HepG2 (cell line): ENCODE results near the gene FAM114A1. TPM values are rescaled to one million over a fixed set of nuclear protein-coding genes. Genes with fewer than 3 reads are reported as not detected.

Experiments
- ATF7 ChIP-seq, 2 experiments: fragments of 450-650 bp in 1 of 2; sonication (generic) in 1 of 2; formaldehyde crosslinking in 1 of 2; IDR thresholded peaks; 2 replicates each; pipeline versions ENCODE4 v1.4.0 to v1.6.1; 2016 to 2020; ENCODE audit warnings: antibody characterized with exemption in 1 of 2, mild to moderate bottlenecking in 1 of 2, missing genetic modification reagents in 1 of 2
- GTF3A ChIP-seq: sonication (generic); formaldehyde crosslinking; conservative IDR thresholded peaks from 2 replicates; pipeline ENCODE4 v1.4.0; 2020; ENCODE audit warnings: mild to moderate bottlenecking, missing genetic modification reagents
- HDAC1 ChIP-seq: sonication (generic); formaldehyde crosslinking; IDR thresholded peaks from 2 replicates; pipeline ENCODE4 v1.5.1; 2020; ENCODE audit warnings: mild to moderate bottlenecking, missing genetic modification reagents
- HOXA3 ChIP-seq: sonication (generic); formaldehyde crosslinking; IDR thresholded peaks from 2 replicates; pipeline ENCODE4 v1.5.0; 2020; ENCODE audit warnings: missing genetic modification reagents
- HOXA7 ChIP-seq: sonication (generic); formaldehyde crosslinking; IDR thresholded peaks from 2 replicates; pipeline ENCODE4 v1.8.1; 2022; ENCODE audit warnings: mild to moderate bottlenecking, missing genetic modification reagents, moderate library complexity
- MAFK ChIP-seq, 2 experiments: IDR thresholded peaks in 1 of 2; conservative IDR thresholded peaks in 1 of 2; 2 replicates each; pipeline ENCODE4 v1.6.1; 2011; ENCODE audit warnings: improper control_type of control experiment in 2 of 2, low read length in 2 of 2
- MAZ ChIP-seq, 2 experiments: sonication (generic) in 1 of 2; formaldehyde crosslinking in 1 of 2; IDR thresholded peaks; 2 replicates each; pipeline versions ENCODE4 v1.5.0 to v1.6.1; 2012 to 2020; ENCODE audit warnings: low read depth in 2 of 2, mild to moderate bottlenecking in 2 of 2, borderline replicate concordance in 1 of 2, improper control_type of control experiment in 1 of 2, low read length in 1 of 2, missing genetic modification reagents in 1 of 2, moderate library complexity in 1 of 2
- SMC3 ChIP-seq: IDR thresholded peaks from 2 replicates; pipeline ENCODE4 v1.6.1; 2011; ENCODE audit warnings: low read length, improper control_type of control experiment
- SP2 ChIP-seq: sonication (generic); formaldehyde crosslinking; IDR thresholded peaks from 2 replicates; pipeline ENCODE4 v1.5.1; 2020; ENCODE audit warnings: mild to moderate bottlenecking, missing genetic modification reagents
- STAG1 ChIP-seq: sonication (generic); formaldehyde crosslinking; IDR thresholded peaks from 2 replicates; pipeline ENCODE4 v1.4.0; 2020; ENCODE audit warnings: missing genetic modification reagents
- TAF15 ChIP-seq: fragments of 200-400 bp; formaldehyde crosslinking; IDR thresholded peaks from one replicate; pipeline ENCODE4 v1.6.1; 2018; ENCODE audit warnings: mild to moderate bottlenecking, low read depth, low read length; ENCODE audit not compliant: poor library complexity, severe bottlenecking
- TFDP1 ChIP-seq: IDR thresholded peaks from 2 replicates; pipeline ENCODE4 v1.6.1; 2016; ENCODE audit warnings: missing compliant biosample characterization, missing genetic modification reagents, borderline replicate concordance
- ZBTB39 ChIP-seq: sonication (generic); formaldehyde crosslinking; IDR thresholded peaks from 2 replicates; pipeline ENCODE4 v1.5.0; 2020; ENCODE audit warnings: missing genetic modification reagents
- ZFAT ChIP-seq: sonication (generic); formaldehyde crosslinking; conservative IDR thresholded peaks from 2 replicates; pipeline ENCODE4 v1.8.1; 2023; ENCODE audit warnings: missing genetic modification reagents, inconsistent platforms
- ZNF136 ChIP-seq: sonication (generic); formaldehyde crosslinking; IDR thresholded peaks from 2 replicates; pipeline ENCODE4 v1.8.1; 2022; ENCODE audit warnings: low read depth, mild to moderate bottlenecking, moderate library complexity, missing genetic modification reagents
- ZNF24 ChIP-seq: fragments of 450-650 bp; IDR thresholded peaks from 2 replicates; pipeline ENCODE4 v1.6.1; 2017; ENCODE audit warnings: antibody characterized with exemption, mild to moderate bottlenecking
- ZNF329 ChIP-seq: sonication (generic); formaldehyde crosslinking; IDR thresholded peaks from 2 replicates; pipeline ENCODE4 v1.9.0; 2021; ENCODE audit warnings: low read depth, mild to moderate bottlenecking, missing genetic modification reagents
- ZNF510 ChIP-seq: sonication (generic); formaldehyde crosslinking; IDR thresholded peaks from 2 replicates; pipeline ENCODE4 v1.4.0; 2020; ENCODE audit warnings: low read depth, mild to moderate bottlenecking, missing genetic modification reagents
- polyA plus RNA-seq, 8 experiments: library from polyadenylated mRNA; depleted of rRNA in 3 of 8; stranded (reverse) in 7 of 8; unstranded in 1 of 8; fragments of >200 nt; fragmentation: Illumina TruSeq in 4 of 8; extraction: Trizol in 4 of 8; gene quantifications; 2 replicates each; pipeline versions ENCODE4 v1.2.1 to v1.2.3, GENCODE V29; 2011 to 2016; ENCODE audit warnings: low read depth in 4 of 8, missing spikeins in 1 of 8, mixed read lengths in 1 of 8; ENCODE audit not compliant: insufficient read depth in 1 of 8
- total RNA-seq, 5 experiments: library from RNA; depleted of rRNA; stranded (reverse); fragments of >200 nt; fragmentation: Illumina TruSeq; extraction: Trizol; gene quantifications; 2 replicates each; pipeline ENCODE4 v1.2.3, GENCODE V29; 2016; ENCODE audit warnings: low read depth in 1 of 5
- TF ChIP-seq, protein P1 (sequence below): sonication (generic); formaldehyde crosslinking; IDR thresholded peaks from 2 replicates; pipeline ENCODE4 v1.5.0; 2020; ENCODE audit warnings: mild to moderate bottlenecking, missing genetic modification reagents, moderate library complexity
- TF ChIP-seq, protein P2 (sequence below): sonication (generic); formaldehyde crosslinking; conservative IDR thresholded peaks from 2 replicates; pipeline ENCODE4 v1.4.0; 2020; ENCODE audit warnings: missing genetic modification reagents
- TF ChIP-seq, protein P3 (sequence below): IDR thresholded peaks from 2 replicates; pipeline ENCODE4 v1.6.1; 2012; ENCODE audit warnings: low read depth, low read length, improper control_type of control experiment

Gene FAM114A1
- total and polyA plus RNA-seq, 2 of the 13 experiments (the other 11 are each of a cell fraction or from before 2014, with no cell fraction given): 61.0 to 76.9 TPM

GRCh38 chr4:38856524-38857337 lies 10.9 kb upstream of the FAM114A1 start, which contains the start of gene TLR6 (continued):
- TF ChIP-seq ZBTB39 (CRISPR knock-in tag): no peak
- no peak for TF ChIP-seq ZFAT (CRISPR knock-in tag)
- TF ChIP-seq, protein P1, sequence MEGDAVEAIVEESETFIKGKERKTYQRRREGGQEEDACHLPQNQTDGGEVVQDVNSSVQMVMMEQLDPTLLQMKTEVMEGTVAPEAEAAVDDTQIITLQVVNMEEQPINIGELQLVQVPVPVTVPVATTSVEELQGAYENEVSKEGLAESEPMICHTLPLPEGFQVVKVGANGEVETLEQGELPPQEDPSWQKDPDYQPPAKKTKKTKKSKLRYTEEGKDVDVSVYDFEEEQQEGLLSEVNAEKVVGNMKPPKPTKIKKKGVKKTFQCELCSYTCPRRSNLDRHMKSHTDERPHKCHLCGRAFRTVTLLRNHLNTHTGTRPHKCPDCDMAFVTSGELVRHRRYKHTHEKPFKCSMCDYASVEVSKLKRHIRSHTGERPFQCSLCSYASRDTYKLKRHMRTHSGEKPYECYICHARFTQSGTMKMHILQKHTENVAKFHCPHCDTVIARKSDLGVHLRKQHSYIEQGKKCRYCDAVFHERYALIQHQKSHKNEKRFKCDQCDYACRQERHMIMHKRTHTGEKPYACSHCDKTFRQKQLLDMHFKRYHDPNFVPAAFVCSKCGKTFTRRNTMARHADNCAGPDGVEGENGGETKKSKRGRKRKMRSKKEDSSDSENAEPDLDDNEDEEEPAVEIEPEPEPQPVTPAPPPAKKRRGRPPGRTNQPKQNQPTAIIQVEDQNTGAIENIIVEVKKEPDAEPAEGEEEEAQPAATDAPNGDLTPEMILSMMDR (CRISPR knock-in tag): peak; percentile 72
- TF ChIP-seq HOXA7 (CRISPR knock-in tag): no peak
- no peak for TF ChIP-seq ZNF24
- TF ChIP-seq SP2: no peak
- TF ChIP-seq HOXA3: no peak
- peak; percentile 45 for TF ChIP-seq STAG1 (CRISPR knock-in tag)
- TF ChIP-seq, protein P2, sequence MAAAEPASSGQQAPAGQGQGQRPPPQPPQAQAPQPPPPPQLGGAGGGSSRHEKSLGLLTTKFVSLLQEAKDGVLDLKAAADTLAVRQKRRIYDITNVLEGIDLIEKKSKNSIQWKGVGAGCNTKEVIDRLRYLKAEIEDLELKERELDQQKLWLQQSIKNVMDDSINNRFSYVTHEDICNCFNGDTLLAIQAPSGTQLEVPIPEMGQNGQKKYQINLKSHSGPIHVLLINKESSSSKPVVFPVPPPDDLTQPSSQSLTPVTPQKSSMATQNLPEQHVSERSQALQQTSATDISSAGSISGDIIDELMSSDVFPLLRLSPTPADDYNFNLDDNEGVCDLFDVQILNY: no peak
- TF ChIP-seq TAF15: no peak
- TF ChIP-seq HDAC1 (CRISPR knock-in tag): no peak
- TF ChIP-seq GTF3A (CRISPR knock-in tag): no peak
- no peak for TF ChIP-seq TFDP1
- TF ChIP-seq MAZ (IDR thresholded peaks at IDR 0.05; ENCODE audit: borderline replicate concordance, low read depth, low read length): no peak
- TF ChIP-seq MAZ (CRISPR knock-in tag; IDR thresholded peaks at IDR 0.05; ENCODE audit: low read depth): no peak
- TF ChIP-seq, protein P3, sequence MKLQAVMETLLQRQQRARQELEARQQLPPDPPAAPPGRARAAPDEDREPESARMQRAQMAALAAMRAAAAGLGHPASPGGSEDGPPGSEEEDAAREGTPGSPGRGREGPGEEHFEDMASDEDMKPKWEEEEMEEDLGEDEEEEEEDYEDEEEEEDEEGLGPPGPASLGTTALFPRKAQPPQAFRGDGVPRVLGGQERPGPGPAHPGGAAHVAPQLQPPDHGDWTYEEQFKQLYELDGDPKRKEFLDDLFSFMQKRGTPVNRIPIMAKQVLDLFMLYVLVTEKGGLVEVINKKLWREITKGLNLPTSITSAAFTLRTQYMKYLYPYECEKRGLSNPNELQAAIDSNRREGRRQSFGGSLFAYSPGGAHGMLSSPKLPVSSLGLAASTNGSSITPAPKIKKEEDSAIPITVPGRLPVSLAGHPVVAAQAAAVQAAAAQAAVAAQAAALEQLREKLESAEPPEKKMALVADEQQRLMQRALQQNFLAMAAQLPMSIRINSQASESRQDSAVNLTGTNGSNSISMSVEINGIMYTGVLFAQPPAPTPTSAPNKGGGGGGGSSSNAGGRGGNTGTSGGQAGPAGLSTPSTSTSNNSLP: no peak
- TF ChIP-seq SMC3: peak; percentile 64; the same call in 1 of the 2 replicates
- TF ChIP-seq MAFK (conservative IDR thresholded peaks at IDR 0.05 in 1 of 2, IDR thresholded peaks at IDR 0.05 in 1 of 2; ENCODE audit: low read length in 2 of 2): 0 out of 4 replicates have a peak, but pooled peaks have one; percentile 2 to 9
- TF ChIP-seq ZNF136: no peak
- TF ChIP-seq ATF7 (IDR thresholded peaks at IDR 0.05): no peak
- no peak for TF ChIP-seq ATF7 (CRISPR knock-in tag; IDR thresholded peaks at IDR 0.05)
- TF ChIP-seq ZNF510 (CRISPR knock-in tag): no peak
- TF ChIP-seq ZNF329: no peak
